ENCODE data around the gene PLA2G4D.
"Not testable (repeated sequence)": the region's sequence is repeated elsewhere in the genome, so short reads cannot be mapped to it uniquely, and the experiment has no call there.

PLA2G4D gene

DNA sequence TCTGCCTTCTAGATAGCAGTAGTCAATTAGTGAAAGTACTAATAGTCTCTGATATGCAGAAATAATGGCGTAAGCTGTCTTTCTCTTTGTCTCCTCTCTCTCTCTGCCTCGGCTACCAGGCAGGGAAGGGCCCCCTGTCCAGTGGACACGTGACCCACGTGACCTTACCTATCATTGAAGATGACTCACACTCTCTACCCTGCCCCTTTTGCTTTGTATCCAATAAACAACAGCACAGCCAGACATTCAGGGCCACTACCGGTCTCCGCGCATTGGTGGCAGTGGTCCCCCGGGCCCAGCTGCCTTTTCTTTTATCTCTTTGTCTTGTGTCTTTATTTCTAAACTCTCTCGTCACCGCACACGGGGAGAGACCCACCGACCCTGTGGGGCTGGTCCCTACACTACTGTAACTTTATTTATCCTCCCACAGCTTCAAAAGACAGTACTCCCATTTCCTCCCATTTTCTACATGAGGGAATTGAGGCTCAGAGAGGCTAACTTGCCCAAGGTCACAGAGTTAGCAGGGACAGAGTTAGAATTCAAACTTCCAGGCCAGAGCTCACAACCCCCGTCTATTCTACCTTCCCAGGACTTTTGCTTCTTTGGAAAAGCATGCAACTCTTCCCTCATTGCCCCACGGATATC is 2.5 kb downstream of the PLA2G4D start:
- H3K27ac ChIP-seq (ENCODE audit: insufficient read depth, low read depth, low read length, poor library complexity, severe bottlenecking); H3K27me3 ChIP-seq (ENCODE audit: control insufficient read depth, insufficient read depth, low read length, poor library complexity, severe bottlenecking): not testable (repeated sequence)
- 27 to 45% methylated on average over 13 to 14 of the region's 14 CpGs for WGBS, 2 experiments

GRCh38 chr15:42090781-42091180 is 3.6 kb downstream of the PLA2G4D start:
- Histone ChIP-seq H3K27me3 (ENCODE audit: control insufficient read depth, insufficient read depth, low read length, poor library complexity, severe bottlenecking) (no peaks in the 10 kb centered on the region), H3K27ac (ENCODE audit: insufficient read depth, low read depth, low read length, poor library complexity, severe bottlenecking) (no peak overlapping the region), H3K9me3 (ENCODE audit: control insufficient read depth, low read length) (no peaks in the 10 kb centered on the region), H3K36me3 (ENCODE audit: control insufficient read depth, insufficient read depth, low read length) (no peaks in the 10 kb centered on the region), H3K4me3 (ENCODE audit: insufficient read depth, low read depth, low read length) (no peak overlapping the region), H3K4me1 (ENCODE audit: control insufficient read depth, insufficient read depth, low read length) (peaks cover 10% of the 10 kb centered on the region)
- 87 to 90% methylated on average over 6 of the region's 9 CpGs for whole genome bisulfite sequencing, 2 experiments

More for the DNA sequence above, 2.5 kb downstream of the PLA2G4D start:
- not testable (repeated sequence) for H3K9me3 ChIP-seq (ENCODE audit: control insufficient read depth, low read length); H3K4me3 ChIP-seq (ENCODE audit: insufficient read depth, low read depth, low read length); H3K36me3 ChIP-seq (ENCODE audit: control insufficient read depth, insufficient read depth, low read length)
- H3K4me1 ChIP-seq (ENCODE audit: control insufficient read depth, insufficient read depth, low read length) = peaks cover 10% of the 10 kb centered on the region

- H3K4me1 ChIP-seq (ENCODE audit: control insufficient read depth, insufficient read depth, low read length) = peaks cover 10% of the 10 kb centered on the region
- H3K27me3 ChIP-seq (ENCODE audit: control insufficient read depth, insufficient read depth, low read length, poor library complexity, severe bottlenecking) = no peaks in the 10 kb centered on the region
- no peak overlapping the region for H3K27ac ChIP-seq (ENCODE audit: insufficient read depth, low read depth, low read length, poor library complexity, severe bottlenecking)
- no peaks in the 10 kb centered on the region for H3K36me3 ChIP-seq (ENCODE audit: control insufficient read depth, insufficient read depth, low read length)
- WGBS, 2 experiments = 77 to 81% methylated on average over 7 of the region's 7 CpGs
- H3K9me3 ChIP-seq (ENCODE audit: control insufficient read depth, low read length) = no peaks in the 10 kb centered on the region
- no peak overlapping the region for H3K4me3 ChIP-seq (ENCODE audit: insufficient read depth, low read depth, low read length)
Measured at GRCh38 chr15:42090370-42090769, 4.0 kb downstream of the PLA2G4D start.

- WGBS, 2 experiments = 94 to 97% methylated on average over 4 of the region's 4 CpGs
Measured at GRCh38 chr15:42089942-42090341, 4.4 kb downstream of the PLA2G4D start.

DNA sequence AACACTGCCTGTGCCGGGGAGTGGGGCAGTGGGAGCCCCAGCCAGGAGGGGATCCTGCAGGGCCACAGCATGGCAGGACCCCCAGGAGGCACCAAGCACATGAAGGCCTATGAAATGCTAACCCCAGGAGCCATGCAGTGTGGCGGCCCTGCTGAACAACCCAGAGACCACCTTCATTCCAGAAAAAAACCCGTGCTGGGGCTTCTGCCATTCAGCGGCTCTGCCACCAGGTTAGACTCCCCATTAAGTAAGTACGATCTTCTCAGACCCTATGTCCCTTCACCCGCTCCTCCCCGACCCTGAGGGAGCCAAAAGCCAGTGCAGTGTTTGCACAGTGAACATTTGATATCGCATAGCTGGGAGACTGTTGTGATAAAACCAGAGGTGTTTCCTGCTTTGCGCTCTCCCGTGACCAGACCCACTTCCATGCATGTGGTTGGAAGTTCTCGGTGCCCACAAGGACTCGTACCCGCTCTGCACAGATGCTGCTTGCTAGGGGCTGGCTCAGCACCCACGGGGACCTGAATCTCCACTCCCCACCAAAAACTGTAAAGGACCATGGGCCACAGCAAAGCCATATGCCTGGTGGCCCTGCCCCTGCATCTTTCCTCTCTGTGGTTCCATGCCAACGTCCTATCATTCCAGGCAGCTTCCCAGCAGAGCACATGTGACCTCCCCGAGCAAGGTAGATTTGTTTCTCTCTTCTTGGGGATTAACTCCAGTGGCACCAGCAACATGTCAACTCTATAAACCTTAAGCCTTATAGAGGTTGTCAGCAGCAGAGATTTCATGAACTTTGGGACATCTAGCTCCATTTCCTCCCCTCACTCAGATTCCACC is 5.3 kb downstream of the PLA2G4D start:
- H3K27me3 ChIP-seq (ENCODE audit: control insufficient read depth, insufficient read depth, low read length, poor library complexity, severe bottlenecking) = no peaks in the 10 kb centered on the region
- no peak overlapping the region for H3K4me3 ChIP-seq (ENCODE audit: insufficient read depth, low read depth, low read length)
- no peak overlapping the region for H3K27ac ChIP-seq (ENCODE audit: insufficient read depth, low read depth, low read length, poor library complexity, severe bottlenecking)
- no peaks in the 10 kb centered on the region for H3K36me3 ChIP-seq (ENCODE audit: control insufficient read depth, insufficient read depth, low read length)
- WGBS, 2 experiments = 88 to 90% methylated on average over 16 of the region's 16 CpGs
- H3K4me1 ChIP-seq (ENCODE audit: control insufficient read depth, insufficient read depth, low read length) = peaks cover 10% of the 10 kb centered on the region
- no peaks in the 10 kb centered on the region for H3K9me3 ChIP-seq (ENCODE audit: control insufficient read depth, low read length)

More at GRCh38 chr15:42089942-42090341, 4.4 kb downstream of the PLA2G4D start:
- H3K4me3 ChIP-seq (ENCODE audit: insufficient read depth, low read depth, low read length) = no peak overlapping the region
- H3K36me3 ChIP-seq (ENCODE audit: control insufficient read depth, insufficient read depth, low read length) = no peaks in the 10 kb centered on the region
- no peaks in the 10 kb centered on the region for H3K9me3 ChIP-seq (ENCODE audit: control insufficient read depth, low read length)
- H3K4me1 ChIP-seq (ENCODE audit: control insufficient read depth, insufficient read depth, low read length) = peaks cover 10% of the 10 kb centered on the region
- no peak overlapping the region for H3K27ac ChIP-seq (ENCODE audit: insufficient read depth, low read depth, low read length, poor library complexity, severe bottlenecking)
- H3K27me3 ChIP-seq (ENCODE audit: control insufficient read depth, insufficient read depth, low read length, poor library complexity, severe bottlenecking) = no peaks in the 10 kb centered on the region

GRCh38 chr15:42087926-42088800 is 6.2 kb downstream of the PLA2G4D start:
- Histone ChIP-seq H3K9me3 (ENCODE audit: control insufficient read depth, low read length) (no peaks in the 10 kb centered on the region), H3K27me3 (ENCODE audit: control insufficient read depth, insufficient read depth, low read length, poor library complexity, severe bottlenecking) (no peaks in the 10 kb centered on the region), H3K27ac (ENCODE audit: insufficient read depth, low read depth, low read length, poor library complexity, severe bottlenecking) (no peak overlapping the region), H3K36me3 (ENCODE audit: control insufficient read depth, insufficient read depth, low read length) (no peaks in the 10 kb centered on the region), H3K4me1 (ENCODE audit: control insufficient read depth, insufficient read depth, low read length) (peaks cover 10% of the 10 kb centered on the region), H3K4me3 (ENCODE audit: insufficient read depth, low read depth, low read length) (no peak overlapping the region)
- 86 to 90% methylated on average over 11 of the region's 11 CpGs for WGBS, 2 experiments

DNA sequence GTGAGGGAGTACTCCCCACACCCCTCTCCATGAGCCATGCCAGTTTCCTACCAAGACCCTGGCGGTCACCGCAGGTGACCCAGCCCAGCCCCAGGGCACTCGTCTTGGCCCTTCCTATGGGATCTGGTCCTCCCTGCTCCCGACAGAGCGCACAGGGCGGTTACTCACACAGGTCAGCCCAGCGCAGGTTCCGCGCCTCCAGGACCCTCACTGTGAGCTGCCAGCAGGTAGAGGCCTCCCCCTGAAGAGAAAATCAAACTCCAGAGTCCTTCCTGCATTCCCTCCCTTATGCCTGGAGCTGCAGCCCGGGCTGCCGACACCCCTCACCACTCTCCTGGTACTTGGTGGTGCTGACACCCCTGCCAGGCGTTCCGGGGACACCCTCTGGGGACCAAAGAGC is 6.9 kb downstream of the PLA2G4D start:
- 95 to 97% methylated on average over 13 of the region's 13 CpGs for WGBS, 2 experiments
- Histone ChIP-seq H3K27me3 (ENCODE audit: control insufficient read depth, insufficient read depth, low read length, poor library complexity, severe bottlenecking) (no peaks in the 10 kb centered on the region), H3K4me3 (ENCODE audit: insufficient read depth, low read depth, low read length) (no peak overlapping the region), H3K36me3 (ENCODE audit: control insufficient read depth, insufficient read depth, low read length) (no peaks in the 10 kb centered on the region), H3K4me1 (ENCODE audit: control insufficient read depth, insufficient read depth, low read length) (peaks cover 6% of the 10 kb centered on the region), H3K27ac (ENCODE audit: insufficient read depth, low read depth, low read length, poor library complexity, severe bottlenecking) (no peak overlapping the region), H3K9me3 (ENCODE audit: control insufficient read depth, low read length) (no peaks in the 10 kb centered on the region)

DNA sequence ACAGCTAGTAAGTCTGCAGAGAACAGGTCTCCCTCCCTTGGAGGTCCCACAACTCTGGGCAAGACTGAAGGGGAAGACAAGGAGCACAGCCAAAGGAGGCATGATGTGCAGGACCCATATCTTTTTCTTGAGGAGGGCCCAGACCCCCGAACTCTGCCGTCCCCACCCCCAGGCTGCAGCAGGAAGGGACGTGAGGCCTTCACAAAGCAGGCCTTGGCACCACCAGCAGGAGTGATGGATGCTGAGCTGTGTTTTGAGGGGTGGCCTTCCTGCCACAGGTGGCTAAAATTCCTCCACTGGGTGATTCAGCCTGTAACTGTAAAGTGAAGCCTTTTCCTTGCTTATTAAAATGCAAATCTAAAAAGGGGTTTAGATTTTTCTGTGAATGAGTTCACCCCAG is 8.6 kb downstream of the PLA2G4D start:
- Histone ChIP-seq H3K4me1 (ENCODE audit: control insufficient read depth, insufficient read depth, low read length) (peaks cover 4% of the 10 kb centered on the region), H3K36me3 (ENCODE audit: control insufficient read depth, insufficient read depth, low read length) (no peaks in the 10 kb centered on the region), H3K9me3 (ENCODE audit: control insufficient read depth, low read length) (no peaks in the 10 kb centered on the region), H3K27ac (ENCODE audit: insufficient read depth, low read depth, low read length, poor library complexity, severe bottlenecking) (no peak overlapping the region), H3K27me3 (ENCODE audit: control insufficient read depth, insufficient read depth, low read length, poor library complexity, severe bottlenecking) (no peaks in the 10 kb centered on the region), H3K4me3 (ENCODE audit: insufficient read depth, low read depth, low read length) (no peak overlapping the region)
- 90 to 93% methylated on average over 3 of the region's 3 CpGs for WGBS, 2 experiments

- H3K9me3 ChIP-seq (ENCODE audit: control insufficient read depth, low read length) = no peaks in the 10 kb centered on the region
- H3K27me3 ChIP-seq (ENCODE audit: control insufficient read depth, insufficient read depth, low read length, poor library complexity, severe bottlenecking) = no peaks in the 10 kb centered on the region
- H3K4me1 ChIP-seq (ENCODE audit: control insufficient read depth, insufficient read depth, low read length) = peaks cover 9% of the 10 kb centered on the region
- no peak overlapping the region for H3K4me3 ChIP-seq (ENCODE audit: insufficient read depth, low read depth, low read length)
- no peak overlapping the region for H3K27ac ChIP-seq (ENCODE audit: insufficient read depth, low read depth, low read length, poor library complexity, severe bottlenecking)
- WGBS, 2 experiments = 66 to 73% methylated on average over 5 of the region's 5 CpGs
- no peaks in the 10 kb centered on the region for H3K36me3 ChIP-seq (ENCODE audit: control insufficient read depth, insufficient read depth, low read length)
Measured at GRCh38 chr15:42085236-42085605, 9.1 kb downstream of the PLA2G4D start.
